GM19438 (cell line): ENCODE results near the gene IGSF8.

ENCODE experiments used
- ATAC-seq: cut with Tn5 transposase; IDR thresholded peaks from one replicate; pipeline ENCODE4 v1.9.1; 2021; ENCODE audit warnings: low read depth; ENCODE audit not compliant: unreplicated experiment

IGSF8 gene

DNA sequence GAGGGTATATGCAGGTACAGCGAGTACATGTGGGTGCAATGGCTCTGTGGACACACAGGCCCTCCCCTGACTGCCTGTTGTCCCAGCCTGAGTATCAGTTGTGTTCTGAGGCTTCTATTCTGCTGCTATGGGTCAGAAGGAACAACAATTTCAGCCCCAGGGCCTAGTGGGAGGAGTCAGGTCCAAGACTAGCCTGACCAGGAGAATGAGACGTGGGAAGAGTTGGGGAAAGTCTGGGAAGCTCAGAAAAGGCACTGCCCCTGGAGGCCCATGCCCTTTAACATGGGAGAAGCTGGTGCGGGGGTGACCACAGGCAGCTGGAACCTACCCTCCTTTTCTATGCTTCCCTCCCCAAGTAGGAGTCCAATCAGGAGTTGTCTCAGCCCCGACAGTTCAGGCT, 7.7 kb downstream of the IGSF8 start:
- ATAC-seq, result no peak

DNA sequence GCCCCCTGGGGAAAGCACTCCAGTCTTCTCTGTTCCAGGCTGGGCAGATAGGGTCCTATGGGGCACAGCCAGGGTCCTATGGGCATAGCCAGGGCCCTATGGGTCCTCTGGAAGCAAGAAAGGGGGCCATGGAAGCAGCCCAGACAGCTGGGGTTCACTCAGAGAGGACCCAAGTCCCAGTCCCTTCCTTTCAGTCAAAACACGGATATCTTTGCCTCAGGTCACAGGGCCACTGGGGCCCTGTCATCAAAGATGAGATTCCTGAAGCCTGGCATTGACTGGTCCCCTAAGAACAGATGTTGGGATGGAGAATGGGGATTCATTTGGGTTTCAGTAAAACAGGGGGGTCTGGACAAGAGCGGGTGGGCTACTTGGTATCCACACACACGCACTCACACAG, 8.5 kb downstream of the IGSF8 start:
- ATAC-seq, result no peak

DNA sequence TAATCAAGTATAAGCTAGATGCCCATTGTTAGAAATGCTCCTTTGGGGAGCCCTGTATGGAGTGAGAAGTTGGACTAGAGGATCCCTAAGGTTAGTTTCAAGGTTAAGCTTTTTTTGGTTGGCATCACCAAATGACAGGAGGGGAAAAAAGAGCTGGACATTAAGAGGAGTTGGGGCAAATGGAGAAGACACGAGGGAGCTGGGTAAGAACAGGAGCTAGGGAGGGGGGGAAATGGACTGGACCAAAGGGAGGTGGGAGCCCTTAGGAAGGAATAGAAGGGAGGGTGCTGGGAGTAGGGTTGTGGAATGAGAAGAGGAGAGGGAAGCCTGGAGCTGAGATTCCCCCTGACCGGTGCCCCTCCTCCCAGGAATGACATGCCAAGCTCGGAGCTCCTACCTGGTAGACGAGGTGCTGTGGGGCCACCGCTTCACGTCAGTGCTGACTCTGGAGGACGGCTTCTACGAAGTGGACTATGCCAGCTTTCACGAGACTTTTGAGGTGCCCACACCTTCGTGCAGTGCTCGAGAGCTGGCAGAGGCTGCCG, 11.2 kb downstream of the IGSF8 start:
- ATAC-seq, result no peak

DNA sequence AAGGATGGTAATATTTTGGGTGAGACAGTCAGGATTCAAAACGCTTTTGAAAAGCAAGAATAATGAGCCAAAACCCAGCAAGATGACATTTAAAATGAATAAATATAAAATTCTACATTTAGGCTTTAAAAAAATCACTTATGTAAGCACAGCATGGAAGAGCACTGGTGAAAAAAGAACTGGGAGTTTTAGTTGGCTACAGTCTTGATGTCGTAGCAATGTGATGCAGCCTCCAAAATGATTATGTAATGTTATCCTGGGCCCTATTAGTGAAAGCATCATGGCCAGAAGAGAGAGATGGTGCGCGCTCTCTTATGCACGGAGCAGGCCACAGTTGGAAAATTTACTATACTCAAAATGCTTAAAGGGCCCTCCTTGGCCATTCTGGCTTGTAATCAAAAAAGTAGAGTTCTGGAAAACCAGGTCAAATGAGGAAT, 11.9 kb downstream of the IGSF8 start:
- ATAC-seq, result no peak

DNA sequence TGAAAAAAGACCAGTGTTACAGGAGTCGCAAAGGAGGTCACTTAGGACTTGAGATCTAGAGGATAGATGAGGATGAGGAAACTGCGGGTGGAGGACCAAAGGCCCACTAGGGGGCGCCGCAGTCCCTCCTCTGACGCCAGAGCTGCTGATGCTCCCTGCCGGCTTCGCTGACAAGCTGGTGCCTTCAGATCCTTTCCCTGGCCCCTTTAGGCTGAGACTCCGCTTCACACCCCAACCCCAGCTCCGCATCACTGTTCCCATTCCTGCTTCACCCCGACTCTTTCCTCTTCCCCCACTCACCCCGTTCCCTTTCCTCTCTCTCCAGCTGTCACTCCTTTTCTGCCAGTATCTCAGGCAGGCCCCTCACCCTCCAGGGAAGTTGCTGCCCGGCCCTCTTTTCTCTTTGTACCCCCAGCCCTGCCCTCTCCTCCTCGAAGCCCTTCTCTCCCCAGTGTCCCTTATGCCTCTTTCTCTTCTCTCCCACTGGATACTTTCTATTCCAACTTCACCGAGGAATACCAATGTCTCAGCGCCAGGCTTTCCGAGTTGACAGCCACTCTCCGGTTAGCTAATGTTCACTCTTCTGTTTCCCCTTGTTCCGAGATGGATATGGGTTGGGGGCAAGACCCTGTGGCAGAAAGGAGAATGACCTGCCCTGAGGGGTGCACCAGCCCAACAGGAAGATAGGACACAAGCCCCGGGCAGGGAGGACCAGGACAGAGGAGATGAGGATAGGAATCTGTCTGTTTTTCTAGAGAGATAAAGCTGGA, 12.5 kb downstream of the IGSF8 start:
- no peak for ATAC-seq

DNA sequence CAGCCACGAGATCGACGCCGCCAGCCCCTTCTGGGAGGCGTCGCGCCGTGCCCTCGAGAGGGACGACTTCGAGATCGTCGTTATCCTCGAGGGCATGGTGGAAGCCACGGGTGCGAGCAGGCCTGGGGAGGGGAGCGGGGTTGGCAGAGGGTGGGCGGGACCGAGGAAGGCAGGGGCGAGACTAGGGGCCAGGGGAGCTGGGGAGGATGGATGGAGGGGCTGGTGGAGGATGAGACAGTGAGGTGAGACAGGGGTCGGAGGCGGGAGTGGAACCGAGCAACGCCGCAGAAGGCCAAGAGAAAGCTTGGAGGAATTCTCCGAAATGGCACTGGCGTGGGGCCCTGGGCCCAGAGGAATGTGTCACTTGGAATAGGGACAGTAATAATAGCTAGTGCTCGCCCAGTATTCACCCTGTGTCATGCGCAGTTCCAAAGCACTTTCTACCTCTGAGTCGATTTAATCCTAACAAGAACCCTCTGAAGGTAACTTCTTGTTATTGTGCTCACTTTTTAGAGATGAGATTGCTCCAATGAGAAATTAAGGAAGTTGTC, 13.6 kb downstream of the IGSF8 start:
- no peak for ATAC-seq

DNA sequence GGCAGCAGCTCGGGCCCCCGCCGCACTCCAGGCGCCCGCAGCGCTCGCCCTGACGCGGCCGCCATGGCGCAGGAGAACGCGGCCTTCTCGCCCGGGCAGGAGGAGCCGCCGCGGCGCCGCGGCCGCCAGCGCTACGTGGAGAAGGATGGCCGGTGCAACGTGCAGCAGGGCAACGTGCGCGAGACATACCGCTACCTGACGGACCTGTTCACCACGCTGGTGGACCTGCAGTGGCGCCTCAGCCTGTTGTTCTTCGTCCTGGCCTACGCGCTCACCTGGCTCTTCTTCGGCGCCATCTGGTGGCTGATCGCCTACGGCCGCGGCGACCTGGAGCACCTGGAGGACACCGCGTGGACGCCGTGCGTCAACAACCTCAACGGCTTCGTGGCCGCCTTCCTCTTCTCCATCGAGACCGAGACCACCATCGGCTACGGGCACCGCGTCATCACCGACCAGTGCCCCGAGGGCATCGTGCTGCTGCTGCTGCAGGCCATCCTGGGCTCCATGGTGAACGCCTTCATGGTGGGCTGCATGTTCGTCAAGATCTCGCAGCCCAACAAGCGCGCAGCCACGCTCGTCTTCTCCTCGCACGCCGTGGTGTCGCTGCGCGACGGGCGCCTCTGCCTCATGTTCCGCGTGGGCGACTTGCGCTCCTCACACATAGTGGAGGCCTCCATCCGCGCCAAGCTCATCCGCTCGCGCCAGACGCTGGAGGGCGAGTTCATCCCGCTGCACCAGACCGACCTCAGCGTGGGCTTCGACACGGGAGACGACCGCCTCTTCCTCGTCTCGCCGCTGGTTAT, 14.2 kb downstream of the IGSF8 start:
- no peak for ATAC-seq

DNA sequence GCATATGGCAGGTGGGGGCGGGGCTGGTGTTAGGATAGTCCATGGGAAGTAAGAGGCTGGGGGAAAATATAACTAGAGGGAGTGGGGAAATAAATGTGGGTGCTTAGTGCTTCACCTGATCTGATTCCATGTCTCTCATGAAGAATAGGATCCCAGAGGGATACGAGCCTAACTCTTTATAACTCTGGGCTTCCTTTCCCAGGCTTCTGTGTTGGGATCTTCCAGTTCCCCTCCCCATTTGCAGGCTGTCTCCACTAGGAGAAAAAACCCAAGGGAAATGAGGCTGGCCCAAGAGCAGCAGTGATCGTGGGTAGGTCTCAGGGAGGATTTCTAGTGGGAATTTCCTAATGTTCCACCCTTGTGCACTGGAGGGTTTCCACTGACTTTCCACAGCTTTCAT, 15.5 kb downstream of the IGSF8 start:
- no peak for ATAC-seq

DNA sequence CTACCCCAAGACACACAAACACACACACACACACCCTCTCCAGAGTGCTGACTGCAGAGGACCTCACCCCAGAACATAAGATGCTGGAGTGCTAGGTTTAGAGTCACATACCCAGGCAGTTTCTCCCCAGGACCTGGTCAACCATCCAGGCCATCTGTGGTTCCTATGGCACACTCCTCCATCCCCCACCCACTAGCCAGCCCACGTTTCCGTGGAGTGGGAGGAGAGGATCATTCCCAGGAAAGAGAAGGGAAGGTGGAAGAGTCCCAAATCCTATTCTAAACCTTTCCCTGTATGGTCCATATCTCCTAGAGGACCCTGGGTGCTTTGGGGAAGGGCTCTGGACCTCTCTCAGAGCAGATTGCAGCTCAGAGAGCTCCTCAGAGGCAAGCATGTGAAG, 15.9 kb downstream of the IGSF8 start:
- ATAC-seq, result no peak

DNA sequence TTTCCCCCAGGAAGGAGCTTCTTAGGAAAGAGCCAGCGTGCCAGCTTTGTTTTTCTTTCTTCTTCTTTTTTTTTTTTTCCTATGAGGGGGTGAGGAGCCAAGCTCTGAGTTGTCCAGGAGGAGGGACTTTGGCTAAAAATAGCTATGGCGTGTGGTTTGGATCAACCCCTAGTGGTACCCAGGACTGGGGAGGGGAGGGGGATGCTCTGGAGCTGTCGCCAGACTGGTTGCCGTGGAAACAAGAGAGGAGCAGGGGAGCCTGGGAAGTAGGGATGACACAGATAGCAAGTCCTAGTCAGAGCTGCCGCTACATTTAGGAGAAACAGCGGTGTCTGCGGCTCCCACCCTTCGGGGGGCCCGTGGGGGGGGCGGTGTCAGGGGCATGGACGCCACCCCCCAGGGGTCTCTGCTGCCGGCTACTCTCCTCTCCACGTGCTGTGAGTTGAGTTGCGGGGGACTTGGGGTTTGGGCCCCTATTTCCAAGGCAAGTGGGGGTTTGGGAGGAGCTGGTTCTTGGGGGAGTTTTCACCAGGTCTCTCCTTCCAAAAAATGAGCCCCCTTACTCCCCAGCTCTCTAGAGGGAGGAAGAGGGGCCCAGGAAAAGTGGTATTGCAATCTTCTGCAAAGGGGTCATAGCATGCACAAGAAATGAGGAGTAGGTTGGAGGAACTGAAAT, 17.0 kb downstream of the IGSF8 start, which contains the start of gene KCNJ9:
KCNJ9 (plus strand) TSS at position 278 of the 676 bp plus-strand sequence. CDS start 2,493 bp downstream, outside the sequence.
- ATAC-seq, result no peak

DNA sequence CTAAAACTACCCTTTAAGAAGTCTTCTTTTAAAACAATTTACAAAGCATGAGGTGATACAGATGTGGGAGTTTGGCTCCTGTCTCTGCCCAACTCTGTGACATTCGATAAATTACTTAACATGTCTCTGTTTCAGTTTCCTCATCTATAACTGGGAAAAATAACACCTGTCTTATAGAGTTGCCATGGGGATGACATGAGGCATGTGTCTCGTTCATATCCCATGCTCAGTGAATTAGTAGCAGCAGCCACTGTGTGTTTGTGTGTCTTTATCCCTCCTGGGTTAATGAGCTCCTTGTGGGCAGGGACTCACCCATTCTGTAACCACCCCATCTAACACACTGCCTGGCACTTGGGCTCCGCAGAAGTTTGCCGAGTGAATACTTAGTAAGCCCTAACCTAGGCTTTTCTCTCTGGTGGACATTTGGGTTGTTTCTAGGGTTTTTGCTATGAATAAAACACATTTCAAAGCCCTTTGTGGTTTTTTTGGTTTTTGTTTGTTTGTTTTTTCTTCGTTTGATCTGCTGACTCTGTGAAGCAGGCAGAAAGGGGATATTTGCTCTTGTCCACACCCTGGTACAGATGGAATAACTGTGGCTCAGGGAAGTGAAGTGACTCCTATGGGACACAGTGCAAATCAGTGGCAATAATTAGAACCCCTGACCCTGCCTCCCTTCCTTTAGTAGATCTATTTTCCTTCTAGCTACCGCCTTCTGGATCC, 17.9 kb downstream of the IGSF8 start:
- ATAC-seq, result no peak

DNA sequence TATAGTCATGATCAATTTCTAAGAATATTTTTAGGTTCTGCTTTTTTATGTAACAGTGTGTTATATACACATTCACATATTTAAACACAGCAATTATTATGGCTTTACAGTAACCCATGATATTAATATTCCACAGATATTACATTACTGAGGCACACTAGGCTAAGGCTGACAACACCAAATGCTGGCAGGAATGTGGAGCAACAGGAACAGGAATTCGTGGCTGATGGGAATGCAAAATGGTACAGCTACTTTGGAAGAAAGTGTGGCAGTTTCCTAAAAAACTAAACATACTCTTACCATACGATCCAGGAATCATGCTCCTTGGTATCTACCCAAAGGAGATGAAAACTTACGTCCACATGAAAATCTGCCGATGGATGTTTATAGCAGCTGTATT, 19.0 kb downstream of the IGSF8 start:
- no peak for ATAC-seq

DNA sequence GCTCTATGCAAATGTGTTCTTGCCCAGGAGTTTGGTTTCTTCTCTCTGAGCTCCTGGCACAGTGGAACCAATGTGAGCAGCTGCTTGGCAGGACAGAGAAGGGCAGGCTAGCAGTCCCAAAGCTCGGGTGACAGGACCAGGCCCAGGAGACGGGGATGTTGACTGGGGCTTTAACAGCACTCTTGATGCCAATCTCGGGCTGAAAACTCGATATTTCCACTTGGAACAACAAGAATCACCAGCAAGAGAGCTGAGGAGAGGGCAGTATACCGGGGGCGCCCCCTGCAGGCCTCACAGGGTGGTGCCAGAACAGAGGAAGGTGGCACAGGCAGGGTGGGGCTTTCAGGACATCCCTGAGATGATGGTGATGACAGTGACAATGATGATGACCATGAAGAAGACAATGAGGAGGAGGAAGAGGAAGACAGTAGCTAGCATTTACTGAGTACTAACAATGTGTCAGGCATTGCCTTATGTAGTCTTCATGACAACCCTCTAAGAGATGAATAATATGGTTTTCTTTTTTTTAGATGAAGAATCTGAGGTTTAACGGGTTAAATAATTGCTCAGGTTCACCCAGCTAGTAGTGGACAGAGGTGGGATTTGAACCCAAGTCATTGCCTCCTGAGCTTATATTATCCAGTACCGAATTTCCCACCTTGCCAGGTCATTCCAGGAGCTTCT, 19.8 kb downstream of the IGSF8 start:
- no peak for ATAC-seq

DNA sequence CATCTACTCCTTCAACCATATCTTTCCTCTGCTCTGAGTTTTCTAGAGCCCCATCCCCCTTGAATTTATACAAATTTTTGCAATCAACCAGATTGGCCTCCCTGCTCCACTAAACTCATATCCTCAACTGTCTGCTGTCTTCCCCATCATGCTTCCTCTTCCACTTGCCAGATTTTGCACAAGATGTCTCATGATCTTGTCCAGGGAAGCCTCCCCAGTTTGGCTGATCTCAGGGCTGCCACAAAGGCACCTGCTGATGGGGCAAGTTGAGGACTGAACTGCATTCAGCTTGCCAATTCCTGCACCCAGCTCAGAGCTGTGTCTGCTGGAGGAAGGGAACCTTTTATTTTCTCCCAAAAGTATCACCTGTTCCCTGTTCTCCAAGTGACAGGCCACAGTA, 20.9 kb downstream of the IGSF8 start:
- no peak for ATAC-seq

DNA sequence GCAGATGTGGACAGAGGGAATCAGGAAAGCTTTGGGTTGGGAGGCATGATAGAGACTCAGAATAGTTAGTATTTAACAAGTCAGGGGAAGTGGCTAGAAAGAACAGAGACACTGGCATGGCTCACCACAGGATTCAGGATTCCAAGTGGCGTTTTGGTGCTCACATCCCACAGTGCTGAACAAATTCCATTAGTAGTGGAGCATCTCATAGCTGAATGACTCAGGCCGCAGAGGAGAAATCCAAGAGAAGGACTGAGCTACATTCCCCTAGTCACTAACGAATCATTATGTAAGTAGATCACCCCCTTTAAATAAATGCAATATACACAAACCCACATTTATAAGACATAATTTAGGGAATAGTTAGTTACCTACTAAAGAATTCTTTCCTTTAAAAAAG, 22.1 kb downstream of the IGSF8 start:
- ATAC-seq, result no peak

DNA sequence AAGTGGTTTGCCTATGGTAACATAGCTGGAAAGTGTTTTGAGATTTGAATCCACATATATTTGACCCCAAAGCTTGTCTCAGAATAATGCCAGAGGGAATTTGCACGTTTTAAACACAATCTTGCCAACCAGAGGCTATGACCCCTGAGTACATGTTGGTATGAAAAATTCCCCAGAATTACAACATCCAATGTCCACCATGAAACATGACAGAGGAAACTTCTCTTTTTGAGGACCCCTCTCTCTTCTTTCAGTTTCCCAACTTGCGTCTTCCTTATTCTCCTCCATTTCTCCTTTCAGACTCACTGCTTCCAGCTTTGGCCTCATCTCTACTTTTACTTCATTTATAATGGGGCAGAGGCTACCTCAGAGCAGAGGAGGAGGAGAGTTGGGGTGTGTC, 22.6 kb downstream of the IGSF8 start:
- no peak for ATAC-seq

DNA sequence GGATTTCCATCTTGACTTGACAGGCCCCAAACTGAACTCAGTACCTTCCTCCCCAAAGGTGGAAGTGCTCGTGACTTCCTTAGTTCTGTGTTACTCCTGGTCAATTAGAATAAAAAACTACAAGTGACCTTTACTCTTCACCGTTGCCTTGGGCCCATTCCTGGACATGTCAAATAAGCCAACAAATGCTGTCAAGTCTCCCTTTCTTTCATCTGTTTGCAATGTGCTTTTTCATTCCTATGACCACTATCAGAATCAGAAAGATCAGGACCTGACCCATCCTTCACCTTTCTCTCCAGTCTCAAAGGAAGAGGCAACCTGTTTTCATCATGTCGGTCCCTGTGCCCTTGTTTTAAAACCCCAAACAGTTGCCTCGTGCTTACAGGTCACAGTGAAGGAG, 23.6 kb downstream of the IGSF8 start:
- ATAC-seq, result no peak

DNA sequence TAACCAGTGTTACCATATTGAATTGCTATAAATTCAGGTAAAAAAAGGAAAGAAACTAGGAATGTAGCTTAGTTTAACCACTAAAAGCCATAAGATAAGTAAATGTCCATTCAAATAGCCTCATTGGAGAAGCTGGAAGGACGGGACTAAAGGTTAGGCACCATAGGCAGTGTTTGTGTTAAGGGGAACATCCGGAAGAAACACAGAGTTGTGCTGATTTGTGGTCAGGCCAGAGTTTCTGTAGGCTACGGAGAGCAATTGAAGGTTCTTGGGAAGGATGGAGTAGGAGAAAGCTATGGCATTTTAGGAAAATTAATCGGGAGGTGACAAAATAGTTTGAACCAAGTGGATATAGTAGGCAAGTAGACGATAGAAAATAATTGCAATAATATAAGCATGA, 27.1 kb downstream of the IGSF8 start:
- ATAC-seq, result no peak
